Measurements from ENCODE around the gene CELF5.
"Not testable (repeated sequence)": the region's sequence is repeated elsewhere in the genome, so short reads cannot be mapped to it uniquely, and the experiment has no call there.

Gene CELF5

DNA sequence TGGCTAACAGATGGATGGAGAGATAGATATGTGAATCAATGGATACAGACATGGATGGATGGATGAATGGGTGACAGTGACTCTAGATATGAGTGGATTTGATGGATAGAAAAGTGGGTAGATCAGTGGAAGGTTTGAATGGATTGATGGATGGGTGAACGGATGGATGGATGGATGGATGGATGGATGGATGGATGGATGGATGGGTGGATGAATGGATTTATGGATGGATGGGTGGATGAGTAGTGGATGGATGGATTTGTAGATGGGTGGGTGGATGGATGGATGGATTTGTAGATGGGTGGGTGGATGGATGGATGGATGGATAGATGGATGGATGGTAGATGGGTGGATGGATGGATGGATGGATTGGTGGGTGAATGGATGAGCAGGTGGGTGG lies 6.8 kb downstream of the CELF5 start:
- no peak for TF ChIP-seq CTCF (IDR thresholded peaks at IDR 0.05; ENCODE audit: low read depth, low read length)
- DNase-seq (ENCODE audit: extremely low read depth, low read depth): no peak

DNA sequence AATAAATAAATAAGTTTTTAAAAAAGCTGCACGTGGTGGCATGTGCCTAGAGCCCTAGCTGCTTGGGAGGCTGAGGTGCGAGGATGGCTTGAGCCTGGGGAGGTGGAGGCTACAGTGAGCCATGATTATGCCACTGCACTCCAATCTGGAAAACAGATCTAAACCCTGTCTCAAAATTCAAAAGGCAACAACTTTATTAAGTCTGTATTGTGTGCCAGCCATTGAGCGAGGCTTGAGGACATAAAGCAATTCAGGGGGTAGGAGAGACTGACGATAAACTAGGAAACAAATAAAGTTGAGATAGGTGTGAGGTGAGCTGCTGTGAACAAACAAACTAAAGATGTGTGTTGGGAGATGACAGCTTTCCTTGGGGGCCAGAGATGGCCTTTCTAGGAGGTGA lies 8.7 kb downstream of the CELF5 start:
- DNase-seq (ENCODE audit: extremely low read depth, low read depth): no peak
- TF ChIP-seq CTCF (IDR thresholded peaks at IDR 0.05; ENCODE audit: low read depth, low read length): no peak

DNA sequence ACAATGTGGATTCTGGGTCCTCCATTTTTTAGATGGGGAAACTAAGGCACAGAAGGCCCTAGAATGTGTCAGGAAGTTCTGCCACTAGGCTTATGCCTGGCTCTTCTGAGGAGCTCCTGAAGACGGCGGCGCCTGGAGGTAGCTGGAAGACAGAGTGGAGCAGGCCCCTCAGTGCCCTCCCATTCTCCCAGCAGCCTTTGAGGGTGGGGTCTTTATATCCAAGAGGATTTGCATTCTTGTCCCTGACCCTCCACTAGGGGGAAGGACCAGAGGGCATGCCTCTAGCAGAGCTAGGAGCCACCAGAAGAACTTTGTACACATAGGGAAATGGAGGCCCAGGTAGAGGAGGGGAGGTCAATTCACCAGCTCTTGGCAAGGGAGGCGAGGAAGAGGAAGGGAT lies 9.4 kb downstream of the CELF5 start:
- no peak for DNase-seq (ENCODE audit: extremely low read depth, low read depth)
- TF ChIP-seq CTCF (IDR thresholded peaks at IDR 0.05; ENCODE audit: low read depth, low read length): no peak

DNA sequence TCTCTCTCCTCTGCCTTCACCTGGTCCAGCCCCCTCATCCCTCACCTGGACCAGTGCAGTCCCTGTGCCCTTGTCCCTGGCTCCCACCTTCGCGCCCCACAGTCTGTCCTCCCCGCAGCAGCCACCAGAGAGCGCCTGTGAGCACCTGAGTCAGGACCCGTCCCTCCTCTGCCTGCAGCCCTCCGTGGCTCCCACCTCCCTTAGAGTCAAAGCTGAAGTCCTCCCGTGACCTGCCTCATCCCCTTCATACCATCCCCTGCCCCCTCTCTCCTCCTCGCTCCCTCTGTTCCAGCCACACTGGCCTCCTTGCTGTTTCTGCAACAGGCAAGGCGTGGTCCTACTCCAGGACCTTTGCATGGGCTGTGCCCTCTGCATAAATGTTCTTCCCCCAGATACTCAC lies 10.3 kb downstream of the CELF5 start:
- TF ChIP-seq CTCF (IDR thresholded peaks at IDR 0.05; ENCODE audit: low read depth, low read length): peak; percentile 6
- DNase-seq (ENCODE audit: extremely low read depth, low read depth): no peak

- DNase-seq (ENCODE audit: extremely low read depth, low read depth): not testable (repeated sequence)
Observed at GRCh38 chr19:3235604-3236003, 11.1 kb downstream of the CELF5 start.

DNA sequence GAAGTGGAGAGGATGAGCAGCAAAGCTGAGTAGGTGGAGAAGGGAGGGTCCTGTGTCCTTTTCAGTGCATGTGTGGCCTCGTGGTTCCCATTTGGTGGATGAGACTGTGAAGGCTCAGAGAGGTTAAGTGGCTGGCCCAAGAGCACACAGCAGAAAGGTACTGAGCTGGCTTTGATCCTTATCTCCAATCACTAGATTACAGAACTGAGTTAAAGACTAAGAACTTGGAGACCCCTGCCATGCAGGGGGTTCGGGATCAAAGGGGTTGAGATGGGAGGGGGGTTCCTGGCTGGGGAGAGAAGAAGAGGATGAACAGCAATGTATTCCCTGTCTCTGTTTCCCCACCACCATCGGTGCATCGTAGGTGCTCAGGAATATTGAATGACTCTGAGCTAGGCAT lies 11.8 kb downstream of the CELF5 start:
- DNase-seq (ENCODE audit: extremely low read depth, low read depth): no peak
- TF ChIP-seq CTCF (IDR thresholded peaks at IDR 0.05; ENCODE audit: low read depth, low read length): no peak

- no peak for TF ChIP-seq CTCF (IDR thresholded peaks at IDR 0.05; ENCODE audit: low read depth, low read length)
- no peak for DNase-seq (ENCODE audit: extremely low read depth, low read depth)
Observed at GRCh38 chr19:3238066-3238561, 13.7 kb downstream of the CELF5 start.

DNA sequence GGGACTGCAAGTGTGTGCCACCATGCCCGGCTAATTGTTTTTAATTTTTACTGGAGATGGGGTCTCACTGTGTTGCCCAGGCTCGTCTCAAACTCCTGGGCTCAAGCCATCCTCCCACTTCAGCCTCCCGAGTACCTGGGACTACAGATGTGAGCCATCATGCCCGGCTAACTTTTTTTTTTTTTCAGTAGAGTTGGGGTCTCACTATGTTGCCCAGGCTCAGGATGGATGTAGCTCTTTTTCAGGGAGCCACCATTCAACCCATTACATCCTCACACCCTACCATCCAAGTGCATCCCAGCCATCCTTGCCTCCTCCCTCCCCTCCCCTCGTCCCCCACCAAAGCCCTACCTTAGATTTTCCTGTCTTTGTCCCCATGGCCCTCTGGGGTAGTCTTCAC lies 14.9 kb downstream of the CELF5 start:
- DNase-seq (ENCODE audit: extremely low read depth, low read depth): no peak
- no peak for TF ChIP-seq CTCF (IDR thresholded peaks at IDR 0.05; ENCODE audit: low read depth, low read length)
